HL-60/S4 treated with phorbol 12-myristate 13-acetate at 8.2 ng/mL for 4 days and 3 days (cell line): ENCODE data around the gene NUCKS1.

Experiments
- in situ Hi-C: fragments of 300-500 bp; cut with MboI; formaldehyde crosslinking; loops from 2 replicates; pipeline ENCODE4 v1.15.0; 2022; ENCODE audit warnings: low sequenced_read_pairs

The NUCKS1 gene

GRCh38 chr1:205774198-205775014, 24.4 kb upstream of the NUCKS1 start:
- in situ Hi-C loops = loop anchor here (25.0 kb wide), 1 partner anchor 338 kb away; the partner anchor contains the start of gene AVPR1B

DNA sequence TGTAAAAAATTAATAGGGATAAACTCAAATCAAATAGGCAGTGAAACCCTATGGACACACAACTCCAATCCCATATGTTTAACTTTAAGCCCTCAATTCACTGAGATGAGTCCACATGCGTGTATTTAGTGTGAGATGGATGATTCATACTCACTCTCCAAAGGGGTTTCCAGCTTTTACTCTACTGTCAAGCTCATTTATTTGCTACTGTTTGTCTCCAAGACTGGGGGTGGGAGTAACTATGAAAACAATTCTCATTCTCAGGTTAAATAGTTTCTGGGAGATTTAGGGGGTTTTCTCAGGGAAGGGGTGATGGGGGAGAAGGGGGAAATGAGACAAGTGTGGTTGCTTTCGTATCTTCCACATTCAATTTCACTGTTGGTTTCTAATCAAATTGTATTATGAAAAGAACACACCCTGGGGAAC, 22.6 kb upstream of the NUCKS1 start:
- in situ Hi-C loops = no loop called here

DNA sequence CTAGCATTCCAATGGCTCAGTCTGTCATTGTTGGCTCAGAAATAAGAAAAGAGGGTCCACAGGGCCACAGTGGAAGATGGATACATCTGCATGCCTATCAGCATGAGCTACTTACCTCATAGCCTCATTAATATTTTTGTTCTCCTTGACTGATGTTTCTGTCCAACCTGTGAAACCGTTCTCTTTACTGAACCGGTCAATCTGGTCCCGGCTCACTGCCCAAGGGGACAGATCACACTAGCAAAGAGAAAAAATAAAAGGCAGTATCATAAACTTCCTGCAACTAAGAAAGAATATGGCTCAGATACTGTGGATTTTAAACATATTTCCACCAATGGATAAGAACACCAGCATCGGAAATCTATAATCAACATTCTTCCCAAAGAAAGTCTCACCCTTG, 20.6 kb upstream of the NUCKS1 start:
- in situ Hi-C loops = no loop called here

DNA sequence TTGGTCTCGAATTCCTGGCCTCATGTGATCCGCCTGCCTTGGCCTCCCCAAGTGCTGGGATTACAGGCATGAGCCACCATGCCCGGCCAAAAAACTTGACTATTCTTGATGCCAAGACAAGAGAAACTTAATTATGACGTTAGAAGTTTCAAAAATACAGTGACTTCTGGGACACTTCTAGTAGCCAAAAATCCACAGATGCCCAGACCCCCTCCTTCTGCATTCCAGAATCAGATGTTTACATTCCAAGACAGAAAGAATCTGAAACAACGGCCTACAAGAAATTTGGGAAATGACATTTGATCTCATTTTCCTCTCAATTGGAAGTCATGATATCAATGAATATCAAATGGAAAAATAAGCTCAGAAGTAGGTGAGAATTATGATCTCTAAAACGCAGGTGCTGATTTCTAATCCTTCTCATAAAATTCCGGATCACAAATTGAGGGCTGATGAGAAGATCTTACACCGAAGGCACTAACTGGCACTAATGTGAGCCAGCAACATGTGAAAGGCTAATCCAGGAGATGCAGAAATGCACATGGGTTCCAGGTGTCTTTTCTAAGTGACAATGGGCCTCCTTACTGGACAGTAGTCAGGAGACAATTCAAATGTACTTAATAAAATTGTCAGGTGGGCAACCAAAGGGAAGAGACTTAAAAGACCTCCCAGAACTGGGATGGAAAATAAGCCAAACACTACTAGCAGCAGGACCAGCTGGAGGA, 19.8 kb upstream of the NUCKS1 start:
- in situ Hi-C loops = no loop called here

- in situ Hi-C loops = no loop called here
Observed at GRCh38 chr1:205767248-205767647, 17.3 kb upstream of the NUCKS1 start.

- in situ Hi-C loops = no loop called here
Observed at GRCh38 chr1:205766570-205766969, 16.6 kb upstream of the NUCKS1 start.

DNA sequence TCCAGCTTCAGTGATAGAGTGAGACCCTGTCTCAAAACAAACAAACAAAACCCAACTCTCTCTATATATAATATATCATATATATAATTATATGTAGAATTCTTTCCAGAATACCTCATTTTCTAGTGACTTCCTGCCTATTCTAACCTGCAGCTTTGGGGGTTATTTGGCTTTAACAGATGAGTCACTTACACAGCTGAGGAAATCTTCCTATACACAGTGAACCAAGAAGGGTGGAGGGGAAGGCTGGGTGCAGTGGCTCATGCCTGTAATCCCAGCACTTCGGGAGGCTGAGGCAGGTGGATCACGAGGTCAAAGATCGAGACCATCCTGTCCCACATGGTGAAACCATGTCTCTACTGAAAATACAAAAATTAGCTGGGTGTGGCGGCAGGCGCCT, 16.1 kb upstream of the NUCKS1 start:
- in situ Hi-C loops = no loop called here

- in situ Hi-C loops = no loop called here
Observed at GRCh38 chr1:205764578-205764977, 14.6 kb upstream of the NUCKS1 start.

- in situ Hi-C loops = no loop called here
Observed at GRCh38 chr1:205763980-205764379, 14.0 kb upstream of the NUCKS1 start.

DNA sequence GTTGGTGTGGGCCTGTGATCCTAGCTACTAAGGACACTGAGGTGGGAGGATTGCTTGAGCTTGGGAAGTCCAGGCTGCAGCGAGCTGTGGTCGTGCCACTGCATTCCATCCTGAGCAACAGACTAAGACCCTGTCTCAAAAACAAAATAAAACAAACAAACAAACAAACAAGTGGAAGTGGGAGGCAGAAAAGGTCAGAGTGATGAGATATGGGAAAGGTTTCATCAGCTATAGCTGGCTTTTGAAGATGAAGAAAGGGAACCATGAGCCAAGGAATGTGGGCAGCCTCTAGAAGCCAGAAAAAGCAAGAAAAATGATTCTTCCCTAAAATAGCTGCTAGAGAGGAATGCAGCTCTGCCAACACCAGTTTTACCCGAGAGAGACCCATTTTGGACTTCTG, 10.6 kb upstream of the NUCKS1 start:
- in situ Hi-C loops = no loop called here

DNA sequence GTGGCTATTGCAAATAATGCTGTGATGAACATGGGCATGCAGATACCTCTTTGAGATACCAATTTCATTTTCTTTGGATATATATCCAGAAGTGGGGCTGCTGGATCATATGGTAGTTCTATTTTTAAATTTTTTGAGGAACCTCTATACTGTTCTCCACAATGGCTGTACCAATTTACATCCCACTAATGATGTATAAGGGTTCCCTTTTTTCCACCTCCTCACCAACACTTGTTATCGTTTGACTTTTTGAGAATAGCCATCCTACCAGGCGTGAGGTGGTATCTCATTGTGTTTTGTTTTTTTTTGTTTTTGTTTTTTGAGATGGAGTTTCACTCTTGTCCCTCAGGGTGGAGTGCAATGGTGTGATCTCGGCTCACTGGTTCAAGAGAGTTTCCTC, 6.6 kb upstream of the NUCKS1 start:
- in situ Hi-C loops = no loop called here

DNA sequence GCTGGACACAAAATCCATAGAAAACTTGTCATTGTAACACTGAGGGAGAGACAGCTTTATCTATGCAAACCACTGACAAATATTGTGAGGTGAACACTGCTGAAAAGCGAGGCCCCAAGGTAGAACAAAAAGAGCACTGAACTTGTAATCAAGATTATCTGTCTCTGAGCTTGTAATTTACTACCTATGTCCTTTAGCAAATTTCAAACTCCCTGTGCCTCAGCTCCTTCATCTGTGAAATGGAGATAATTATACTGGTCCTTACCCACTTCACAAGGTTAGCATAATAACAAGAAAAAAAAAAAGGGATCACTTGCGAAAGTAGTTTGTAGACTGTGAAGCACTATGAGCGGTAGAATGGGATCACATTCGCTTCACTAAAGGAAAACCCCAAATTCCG, 4.9 kb upstream of the NUCKS1 start:
- in situ Hi-C loops = no loop called here

DNA sequence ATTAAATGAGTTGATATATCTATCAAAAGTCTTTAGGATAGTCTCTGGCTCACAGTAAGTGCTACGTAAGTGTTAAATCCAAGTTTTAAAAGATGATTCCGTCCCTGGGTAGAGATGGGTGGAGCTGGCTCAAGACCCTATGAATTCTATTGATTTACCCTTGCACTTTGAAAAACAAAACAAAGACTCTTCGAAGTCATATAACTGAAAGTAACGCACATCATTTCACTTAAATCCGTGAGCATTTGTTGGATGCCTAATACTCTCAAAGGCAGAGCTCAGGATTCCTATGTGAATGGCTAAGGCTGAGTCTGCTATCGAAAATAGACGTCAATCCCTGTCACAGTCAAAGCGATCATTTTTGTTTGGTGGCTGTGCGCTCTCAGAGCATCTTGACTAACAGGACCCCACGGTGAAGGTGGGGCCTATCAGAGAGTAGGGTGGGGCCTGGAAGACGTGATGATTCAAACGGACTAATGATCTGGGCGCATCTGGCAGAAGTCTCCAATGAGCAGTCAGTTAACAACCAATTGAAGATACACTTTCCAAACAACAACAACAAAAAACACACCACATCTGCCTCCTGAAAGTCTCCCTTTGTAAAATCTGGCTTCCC, 1.2 kb upstream of the NUCKS1 start:
- in situ Hi-C loops = no loop called here

DNA sequence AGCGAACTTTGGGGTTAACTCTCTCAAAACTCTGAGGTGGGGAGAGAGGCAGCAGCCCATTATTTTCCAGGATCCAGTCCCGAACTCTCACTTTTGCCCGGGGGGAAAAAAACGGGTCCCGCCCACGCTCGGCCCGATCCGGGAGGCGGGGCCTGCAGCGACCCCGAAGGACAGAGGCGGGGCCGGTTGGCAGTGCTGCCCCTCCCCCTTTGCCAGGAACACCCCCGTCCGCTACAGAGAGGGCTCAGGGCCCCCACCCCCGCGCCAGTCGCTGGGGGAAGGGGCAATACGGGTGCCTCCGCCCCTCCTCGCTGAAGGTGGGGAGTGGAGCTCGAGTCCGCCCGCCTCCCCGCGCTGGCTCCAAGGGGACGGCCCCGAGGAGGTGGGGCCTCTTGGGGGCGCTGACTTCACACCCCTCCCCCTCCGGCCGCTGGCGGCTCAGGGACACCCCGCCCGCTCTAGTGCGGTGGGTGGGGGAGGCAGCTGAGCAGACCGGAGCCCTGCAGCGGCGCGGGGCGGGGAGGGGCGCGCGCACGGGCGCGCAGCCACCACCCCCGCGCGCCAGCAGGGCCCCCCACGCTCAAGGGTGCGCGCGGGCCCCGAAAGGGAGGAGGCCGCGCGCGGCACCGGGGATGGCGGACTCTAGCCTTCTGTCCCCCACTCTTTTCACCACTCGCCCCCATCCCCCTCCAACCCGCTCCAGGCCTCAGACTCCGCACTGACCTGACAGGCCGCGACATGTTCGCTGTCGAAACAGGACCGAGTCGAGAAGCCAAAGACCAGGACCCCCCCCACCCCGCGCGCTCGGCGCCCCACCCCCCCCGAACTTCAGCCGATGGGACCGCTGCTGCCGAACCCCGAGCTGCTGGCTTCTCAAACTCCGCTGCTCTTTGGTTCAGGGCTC, 496 bp downstream of the NUCKS1 start:
- in situ Hi-C loops = no loop called here

DNA sequence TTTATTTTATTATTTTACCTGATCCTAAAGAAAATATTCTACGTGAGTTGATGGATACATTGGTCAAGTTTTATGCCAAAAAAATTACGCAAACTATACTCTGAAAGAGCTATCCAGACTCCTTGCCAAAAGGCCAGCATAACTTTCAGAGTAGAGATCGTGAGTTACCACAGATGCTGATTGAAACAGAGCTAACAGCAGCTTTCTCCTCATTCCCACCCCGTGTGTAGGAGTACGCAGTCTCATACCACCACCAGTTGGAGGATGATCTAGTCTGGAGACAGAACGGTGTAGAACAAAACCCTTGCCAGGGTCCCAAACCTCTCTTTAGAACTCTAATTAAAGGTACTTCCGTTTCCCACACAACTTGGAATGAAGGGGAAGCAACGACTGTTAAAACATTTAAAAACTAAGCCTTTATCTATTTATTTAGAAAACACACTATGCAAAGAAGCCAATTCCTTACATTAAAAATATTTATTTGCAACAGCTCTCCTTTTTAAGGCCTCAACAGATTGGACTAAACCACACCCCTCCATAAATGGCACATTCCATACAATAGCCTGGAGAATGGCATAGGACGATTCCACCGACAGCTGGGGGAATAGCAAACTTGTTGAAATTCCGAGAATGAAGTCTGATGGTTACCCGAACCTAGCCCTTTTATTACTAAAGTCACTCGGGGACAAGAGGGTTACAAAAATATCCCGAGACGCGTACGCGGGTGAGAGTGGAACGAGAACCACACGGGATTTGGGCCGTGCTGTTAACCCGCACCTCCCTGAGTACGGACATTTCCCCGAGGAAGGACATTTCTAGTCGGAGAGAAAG, 1.4 kb downstream of the NUCKS1 start:
- in situ Hi-C loops = no loop called here

GRCh38 chr1:205746757-205747412, 3.1 kb downstream of the NUCKS1 start:
- in situ Hi-C loops = no loop called here

- in situ Hi-C loops = no loop called here
Observed at GRCh38 chr1:205744403-205744802, 5.6 kb downstream of the NUCKS1 start.

DNA sequence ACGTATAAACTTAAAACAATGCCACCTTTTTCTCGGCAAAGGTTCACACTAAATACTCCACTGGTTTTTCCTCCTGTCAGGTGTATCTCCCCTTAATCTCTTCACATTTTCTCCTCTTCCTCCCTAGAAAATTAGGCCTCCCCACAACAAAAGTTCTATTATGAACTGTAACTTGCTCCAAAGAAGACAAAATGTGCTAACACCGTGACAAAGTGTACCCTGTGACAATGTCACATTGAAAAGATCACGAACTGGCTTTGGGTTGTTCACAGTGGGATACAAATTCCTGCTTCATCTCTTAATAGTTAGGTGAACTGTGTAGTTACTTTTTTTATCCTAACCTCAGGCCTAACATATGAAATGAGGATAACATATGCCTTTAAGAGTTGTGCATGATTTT, 6.0 kb downstream of the NUCKS1 start:
- in situ Hi-C loops = no loop called here

- in situ Hi-C loops = no loop called here
Observed at GRCh38 chr1:205741681-205742080, 8.3 kb downstream of the NUCKS1 start.
